ENCODE data around the gene HEXD. TPM values are rescaled to one million over a fixed set of nuclear protein-coding genes. Genes with fewer than 3 reads are reported as not detected.

Gene HEXD
- polyA plus RNA-seq, 3 donors, result 8.9 to 61.5 (median 12.7) TPM

DNA sequence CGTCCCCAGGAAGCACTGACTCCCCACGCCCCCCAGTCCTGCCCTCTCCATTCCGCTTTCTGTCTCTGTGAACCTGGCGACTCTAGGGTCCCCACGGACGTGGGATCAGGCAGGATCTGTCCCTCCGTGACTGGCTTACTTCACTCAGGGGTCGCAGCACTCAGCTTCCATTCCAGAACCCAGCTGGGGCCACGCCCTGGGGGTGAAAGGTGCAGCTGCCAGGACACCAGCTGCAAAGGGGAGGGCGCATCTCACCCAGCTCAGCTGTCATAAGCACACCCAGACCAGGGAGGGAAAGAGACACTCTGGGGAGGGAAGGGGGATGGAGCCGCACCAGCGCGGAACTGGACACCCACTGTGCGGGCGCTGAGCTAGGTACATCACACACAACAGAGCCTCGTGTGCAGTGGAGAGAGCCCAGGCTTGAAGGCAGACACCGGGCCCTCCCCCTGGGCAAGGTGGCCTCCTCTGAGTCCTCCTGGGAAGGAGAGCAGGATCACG is 18.5 kb upstream of the HEXD start:
- H4K20me1 ChIP-seq (ENCODE audit: insufficient read depth, low read length), result no peaks in the 10 kb centered on the region

DNA sequence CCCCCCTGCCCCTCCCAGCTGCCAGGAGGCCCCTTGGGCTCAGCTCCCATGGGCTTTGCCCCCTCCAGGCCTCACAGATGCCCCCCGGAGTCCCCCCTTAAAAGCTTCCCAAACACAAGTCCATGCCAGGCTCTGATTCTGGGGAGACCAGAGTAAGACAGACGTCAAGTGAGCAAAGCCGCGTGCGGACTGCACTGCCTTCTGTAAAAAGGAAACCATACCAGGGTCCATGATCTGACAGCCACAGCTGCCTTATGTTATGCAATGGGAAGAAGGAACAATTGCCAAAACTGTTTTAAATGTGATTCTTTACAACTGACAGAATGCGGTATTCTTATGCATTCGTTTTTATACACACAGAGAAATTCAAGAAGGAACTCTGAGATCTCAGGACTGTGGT is 17.9 kb upstream of the HEXD start:
- H3K4me1 Mint-ChIP-seq, result peaks cover 27% of the 10 kb centered on the region
- Histone ChIP-seq H3K27me3 (ENCODE audit: control insufficient read depth in 2 of 2, insufficient read depth in 2 of 2, low read length in 2 of 2) (no peaks in the 10 kb centered on the region), H3K4me3 (replicated peaks in 1 of 3; ENCODE audit: low read depth in 2 of 3, low read length in 3 of 3) (peak overlapping the region in 2 of 3 experiments; percentile 22 to 66), H3K4me2 (replicated peaks; ENCODE audit: extremely low read depth, low read length, poor library complexity, severe bottlenecking) (peak overlapping the region; percentile 74), H3K9me3 (replicated peaks in 1 of 2; ENCODE audit: control insufficient read depth in 1 of 2, insufficient read depth in 1 of 2, low read length in 2 of 2) (no peaks in the 10 kb centered on the region), H2AFZ (ENCODE audit: insufficient read depth, low read depth, low read length, poor library complexity, severe bottlenecking) (peak overlapping the region; percentile 33), H3K27ac (ENCODE audit: low read depth in 1 of 2, low read length in 2 of 2) (peak overlapping the region; percentile 20 to 66), H3K79me2 (ENCODE audit: insufficient read depth, low read length) (no peaks in the 10 kb centered on the region), H3K4me1 (ENCODE audit: control insufficient read depth in 1 of 2, insufficient read depth in 2 of 2, low read length in 2 of 2) (peaks cover 28 to 30% of the 10 kb centered on the region in 2 donors), H3K9ac (ENCODE audit: insufficient read depth, low read length, poor library complexity, severe bottlenecking) (no peak overlapping the region), H3K36me3 (replicated peaks in 1 of 2; ENCODE audit: control insufficient read depth in 1 of 2, insufficient read depth in 2 of 2, low read length in 2 of 2) (peaks cover 13 to 19% of the 10 kb centered on the region in 2 donors), H4K20me1 (ENCODE audit: insufficient read depth, low read length) (no peaks in the 10 kb centered on the region)
- TF ChIP-seq, protein P1, sequence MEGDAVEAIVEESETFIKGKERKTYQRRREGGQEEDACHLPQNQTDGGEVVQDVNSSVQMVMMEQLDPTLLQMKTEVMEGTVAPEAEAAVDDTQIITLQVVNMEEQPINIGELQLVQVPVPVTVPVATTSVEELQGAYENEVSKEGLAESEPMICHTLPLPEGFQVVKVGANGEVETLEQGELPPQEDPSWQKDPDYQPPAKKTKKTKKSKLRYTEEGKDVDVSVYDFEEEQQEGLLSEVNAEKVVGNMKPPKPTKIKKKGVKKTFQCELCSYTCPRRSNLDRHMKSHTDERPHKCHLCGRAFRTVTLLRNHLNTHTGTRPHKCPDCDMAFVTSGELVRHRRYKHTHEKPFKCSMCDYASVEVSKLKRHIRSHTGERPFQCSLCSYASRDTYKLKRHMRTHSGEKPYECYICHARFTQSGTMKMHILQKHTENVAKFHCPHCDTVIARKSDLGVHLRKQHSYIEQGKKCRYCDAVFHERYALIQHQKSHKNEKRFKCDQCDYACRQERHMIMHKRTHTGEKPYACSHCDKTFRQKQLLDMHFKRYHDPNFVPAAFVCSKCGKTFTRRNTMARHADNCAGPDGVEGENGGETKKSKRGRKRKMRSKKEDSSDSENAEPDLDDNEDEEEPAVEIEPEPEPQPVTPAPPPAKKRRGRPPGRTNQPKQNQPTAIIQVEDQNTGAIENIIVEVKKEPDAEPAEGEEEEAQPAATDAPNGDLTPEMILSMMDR (IDR thresholded peaks at IDR 0.05), result no peak
- peak overlapping the region in 4 of 7 donors; percentile 13 to 68 (median 34) for H3K27ac Mint-ChIP-seq
- peaks cover 1 to 6% (median 3%) of the 10 kb centered on the region in 3 donors for H3K27me3 Mint-ChIP-seq (ENCODE audit: low read depth in 3 of 3)
- 0% methylated on average over 1 of the region's 7 CpGs for WGBS (ENCODE audit: insufficient coverage)
- peaks cover 23 to 50% of the 10 kb centered on the region in 2 donors for H3K36me3 Mint-ChIP-seq
- intact Hi-C loops (cut with micrococcal nuclease), result no loop called here
- peak; percentile 30 to 71 (median 48) for DNase-seq
- no peaks in the 10 kb centered on the region for H3K9me3 Mint-ChIP-seq
- H3K4me3 Mint-ChIP-seq, result peak overlapping the region; percentile 34 to 94

More for the DNA sequence above, 18.5 kb upstream of the HEXD start:
- intact Hi-C loops (cut with micrococcal nuclease), result no loop called here
- Mint-ChIP-seq H3K4me1 (peaks cover 27% of the 10 kb centered on the region), H3K36me3 (peaks cover 22 to 49% of the 10 kb centered on the region in 2 donors), H3K9me3 (no peaks in the 10 kb centered on the region), H3K27ac (peak overlapping the region in 2 of 7 donors; percentile 13 to 40), H3K27me3 (ENCODE audit: low read depth in 3 of 3) (peaks cover 1 to 6% (median 3%) of the 10 kb centered on the region in 3 donors), H3K4me3 (peak overlapping the region in 1 of 2 donors; percentile 94)
- H3K9me3 ChIP-seq (replicated peaks in 1 of 2; ENCODE audit: control insufficient read depth in 1 of 2, insufficient read depth in 1 of 2, low read length in 2 of 2), result no peaks in the 10 kb centered on the region
- no peak overlapping the region for H3K27ac ChIP-seq (ENCODE audit: low read depth in 1 of 2, low read length in 2 of 2)
- H3K4me2 ChIP-seq (replicated peaks; ENCODE audit: extremely low read depth, low read length, poor library complexity, severe bottlenecking), result peak overlapping the region; percentile 74
- no peak for DNase-seq
- no peak overlapping the region for H2AFZ ChIP-seq (ENCODE audit: insufficient read depth, low read depth, low read length, poor library complexity, severe bottlenecking)
- no peaks in the 10 kb centered on the region for H3K27me3 ChIP-seq (ENCODE audit: control insufficient read depth in 2 of 2, insufficient read depth in 2 of 2, low read length in 2 of 2)
- 68% methylated on average over 7 of the region's 18 CpGs for WGBS (ENCODE audit: insufficient coverage)
- H3K4me3 ChIP-seq (replicated peaks in 1 of 3; ENCODE audit: low read depth in 2 of 3, low read length in 3 of 3), result peak overlapping the region in 1 of 3 experiments; percentile 66
- peak overlapping the region; percentile 0 for H3K9ac ChIP-seq (ENCODE audit: insufficient read depth, low read length, poor library complexity, severe bottlenecking)
- H3K36me3 ChIP-seq (replicated peaks in 1 of 2; ENCODE audit: control insufficient read depth in 1 of 2, insufficient read depth in 2 of 2, low read length in 2 of 2), result peaks cover 13 to 15% of the 10 kb centered on the region in 2 donors
- TF ChIP-seq, protein P1 (IDR thresholded peaks at IDR 0.05), result no peak
- H3K4me1 ChIP-seq (ENCODE audit: control insufficient read depth in 1 of 2, insufficient read depth in 2 of 2, low read length in 2 of 2), result peaks cover 28 to 30% of the 10 kb centered on the region in 2 donors
- H3K79me2 ChIP-seq (ENCODE audit: insufficient read depth, low read length), result no peaks in the 10 kb centered on the region
